Heart left ventricle (tissue), 16 donors: ENCODE data around the gene GARIN5B. TPM values are rescaled to one million over a fixed set of nuclear protein-coding genes. Genes with fewer than 3 reads are reported as not detected.
A peak's percentile ranks its signal among the peaks of the same experiment; 100 is the strongest.

Source experiments
- ATAC-seq, 4 donors: fragments of 200-7000 bp; cut with Tn5 transposase; one replicate each; pipeline ENCODE4 v1.9.1; 2020 to 2022; ENCODE audit warnings: moderate library complexity in 4 of 4, mild to moderate bottlenecking in 3 of 4, moderate number of reproducible peaks in 1 of 4
- DNase-seq, 5 donors: peaks; one replicate each; pipeline ENCODE4 v3.0.0-alpha.2; 2020
- H3K27ac ChIP-seq, 12 donors: fragments of 200-600 bp; sonication (generic) in 4 of 12; one replicate each; pipeline versions ENCODE4 v1.5.0 to v1.8.0; 2016 to 2022; ENCODE audit warnings: mild to moderate bottlenecking in 2 of 12
- H3K27me3 ChIP-seq, 9 donors: fragments of 200-600 bp; sonication (generic) in 2 of 9; one replicate each; pipeline versions ENCODE4 v1.5.1 to v1.8.0; 2016 to 2022; ENCODE audit warnings: mild to moderate bottlenecking in 3 of 9
- H3K36me3 ChIP-seq, 9 donors: fragments of 200-600 bp; sonication (generic) in 2 of 9; one replicate each; pipeline versions ENCODE4 v1.5.0 to v1.8.0; 2018 to 2022; ENCODE audit warnings: mild to moderate bottlenecking in 2 of 9
- H3K4me1 ChIP-seq, 12 donors: fragments of 200-600 bp; sonication (generic) in 4 of 12; one replicate each; pipeline versions ENCODE4 v1.5.0 to v1.8.0; 2016 to 2022; ENCODE audit warnings: mild to moderate bottlenecking in 3 of 12
- H3K4me3 ChIP-seq, 12 donors: fragments of 200-600 bp; sonication (generic) in 4 of 12; one replicate each; pipeline versions ENCODE4 v1.5.0 to v1.8.0; 2017 to 2022; ENCODE audit warnings: mild to moderate bottlenecking in 9 of 12, moderate library complexity in 4 of 12
- H3K9me3 ChIP-seq, 12 donors: fragments of 200-600 bp; sonication (generic) in 4 of 12; one replicate each; pipeline versions ENCODE4 v1.5.0 to v1.8.0; 2016 to 2022; ENCODE audit warnings: mild to moderate bottlenecking in 1 of 12
- CTCF ChIP-seq, 12 donors: fragments of 200-600 bp; sonication (generic) in 4 of 12; IDR thresholded peaks; one replicate each; pipeline versions ENCODE4 v1.5.0 to v1.8.0; 2018 to 2022; ENCODE audit warnings: antibody characterized with exemption in 12 of 12, mild to moderate bottlenecking in 5 of 12
- POLR2A ChIP-seq, 2 donors: fragments of 450-650 bp; IDR thresholded peaks; one replicate each; pipeline ENCODE4 v1.6.1; 2017; ENCODE audit warnings: antibody characterized with exemption in 2 of 2, mild to moderate bottlenecking in 2 of 2, moderate library complexity in 2 of 2
- WGBS, 4 donors: extraction: QIAGEN DNeasy Blood & Tissue Kit in 2 of 4; methylation state at CpG; one replicate each; pipeline versions ENCODE4 v1.1.5 to v1.1.7; 2013 to 2018; 5-methylcytosine and 5-hydroxymethylcytosine counted together
- intact Hi-C, 10 donors: fragments of 100-400 bp; cut with DNase I; formaldehyde crosslinking; loops; one replicate each; pipeline versions ENCODE4 v1.11.1 to v1.14.2; 2022
- polyA plus RNA-seq, 2 donors: library from polyadenylated mRNA; stranded (reverse); fragments of 200-250 nt; gene quantifications; one replicate each; pipeline ENCODE4 v1.2.3, GENCODE V29; 2013
- total RNA-seq, 9 donors: library from RNA; depleted of rRNA in 2 of 9; stranded (reverse); fragments of >200 nt in 2 of 9; fragmentation: NEBNext Ultra II Directional in 3 of 9; extraction: Animal tissue kit (Norgen Biotek cat#: 25700) in 3 of 9; gene quantifications; one replicate each; pipeline versions ENCODE4 v1.1.0 to v1.2.4, GENCODE V29; 2016 to 2023
- donor health status: ischemic (EF 13 %, LVEDD 7.1; RV severe dilation, severe dysfunction).
- donor health status: healthy with polysubstance abuse.
- donor health status: DM: no; HTN: yes; CAD: no.
- donor health status: DM: no; HTN: no; CAD: no.
- donor health status: ischemic (EF 25% LVEDD 6.9; RV normal size, moderate dysfunction).
- donor health status: ischemic (EF 25% LVEDD 5.7; RV mildly dilated, moderate dysfunction).
- donor health status: healthy.
- donor health status: DM: yes; HTN: yes; CAD: no.
- donor health status: ischemic (EF 35%, LVEDD 5.7; RV mildly dilated, moderate dysfunction).
- donor health status: nonischemic (EF 11% LVEDD 7.7; RV severe dilation, severe dysfunction).
- donor health status: DM: yes; HTN: yes; CAD: no.
- donor health status: PGD.
- donor health status: ischemic (EF 29% LVEDD 5.4; RV normal size, mild dysfunction).
- donor health status: nonischemic (EF 23%, LVEDD 6.1; RV moderate dilation, normal function).

Gene GARIN5B
- total and polyA plus RNA-seq, 11 donors, result not detected

GRCh38 chr19:55345818-55346724, 17.0 kb downstream of the GARIN5B start:
- TF ChIP-seq POLR2A (IDR thresholded peaks at IDR 0.05) (no peak), CTCF (IDR thresholded peaks at IDR 0.05) (no peak)
- 85 to 87% (median 86%) methylated on average over 35 to 43 of the region's 43 CpGs for WGBS, 4 donors
- DNase-seq, result peak; percentile 32 to 75 (median 52)
- ATAC-seq, result peak in 3 of 4 donors; percentile 26 to 38 (median 27)
- Histone ChIP-seq H3K4me3 (no peak overlapping the region), H3K9me3 (no peaks in the 10 kb centered on the region), H3K4me1 (peaks cover 0 to 15% (median 5%) of the 10 kb centered on the region in 12 donors), H3K27ac (no peak overlapping the region), H3K27me3 (peaks cover 0 to 15% (median 0%) of the 10 kb centered on the region in 9 donors), H3K36me3 (peaks cover 0 to 33% (median 15%) of the 10 kb centered on the region in 9 donors)
- intact Hi-C loops, result loop anchor here in 1 of 10 donors (2.0 kb wide), 1 partner anchor 35 kb away; no protein-coding TSS in a partner anchor

- ATAC-seq (no peak), DNase-seq (no peak)
- peaks cover 0 to 7% (median 0%) of the 10 kb centered on the region in 9 donors for H3K27me3 ChIP-seq
- peaks cover 0 to 33% (median 15%) of the 10 kb centered on the region in 9 donors for H3K36me3 ChIP-seq
- TF ChIP-seq CTCF (IDR thresholded peaks at IDR 0.05) (no peak), POLR2A (IDR thresholded peaks at IDR 0.05) (no peak)
- 81 to 91% (median 90%) methylated on average over 18 to 22 of the region's 22 CpGs for WGBS, 4 donors
- H3K9me3 ChIP-seq, result no peaks in the 10 kb centered on the region
- intact Hi-C loops, result loop anchor here in 1 of 10 donors (2.0 kb wide), 1 partner anchor 36 kb away; no protein-coding TSS in a partner anchor
- H3K4me1 ChIP-seq, result peaks cover 0 to 23% (median 12%) of the 10 kb centered on the region in 12 donors
- no peak overlapping the region for H3K27ac ChIP-seq
- H3K4me3 ChIP-seq, result no peak overlapping the region
These were observed 17.8 kb downstream of the GARIN5B start for GRCh38 chr19:55345101-55345817.

- no peak for TF ChIP-seq CTCF (IDR thresholded peaks at IDR 0.05)
- TF ChIP-seq POLR2A (IDR thresholded peaks at IDR 0.05), result no peak
- DNase-seq (no peak), ATAC-seq (no peak)
- Histone ChIP-seq H3K36me3 (peaks cover 0 to 33% (median 15%) of the 10 kb centered on the region in 9 donors), H3K4me3 (no peak overlapping the region), H3K9me3 (no peaks in the 10 kb centered on the region), H3K4me1 (peaks cover 0 to 28% (median 13%) of the 10 kb centered on the region in 12 donors), H3K27me3 (no peaks in the 10 kb centered on the region), H3K27ac (no peak overlapping the region)
- WGBS, 4 donors, result 83 to 87% (median 85%) methylated on average over 9 of the region's 9 CpGs
- intact Hi-C loops, result loop anchor here in 1 of 10 donors (2.0 kb wide), 1 partner anchor 36 kb away; no protein-coding TSS in a partner anchor
These were observed 18.6 kb downstream of the GARIN5B start for GRCh38 chr19:55344444-55344843.
